Measurements from ENCODE around the gene HEXIM1.

HEXIM1 gene

GRCh38 chr17:45107293-45108010 lies 40.8 kb upstream of the HEXIM1 start:
- TF ChIP-seq CTCF (conservative IDR thresholded peaks at IDR 0.05; ENCODE audit: low read depth) = no peak
- DNase-seq (ENCODE audit: low spot score) = no peak
- POLR2A ChIA-PET (ENCODE audit: low non-redundant PET) = no interaction called here
- H3K27ac ChIP-seq = peak overlapping the region; percentile 81
- CTCF ChIA-PET = interaction anchor here (0.8 to 1.2 kb wide), 3 partner anchors 11 to 28 kb away, joined by 3 to 6 read pairs (median 3); partner anchors contain the start of gene ACBD4

GRCh38 chr17:45108051-45108450 lies 40.2 kb upstream of the HEXIM1 start:
- TF ChIP-seq CTCF (conservative IDR thresholded peaks at IDR 0.05; ENCODE audit: low read depth) = no peak
- POLR2A ChIA-PET (ENCODE audit: low non-redundant PET) = no interaction called here
- H3K27ac ChIP-seq = peak overlapping the region; percentile 81
- DNase-seq (ENCODE audit: low spot score) = no peak
- CTCF ChIA-PET = interaction anchor here (0.8 to 1.2 kb wide), 5 partner anchors 9 to 27 kb away, joined by 3 to 6 read pairs (median 3); partner anchors contain the start of genes ACBD4 and PLCD3

GRCh38 chr17:45108595-45109521 lies 39.4 kb upstream of the HEXIM1 start:
- POLR2A ChIA-PET (ENCODE audit: low non-redundant PET) = interaction anchor here (0.7 kb wide), 1 partner anchor 27 kb away, joined by 4 read pairs; the partner anchor contains the start of gene ACBD4
- H3K27ac ChIP-seq = peak overlapping the region; percentile 81
- no peak for DNase-seq (ENCODE audit: low spot score)
- CTCF ChIA-PET = interaction anchor here (0.5 to 1.3 kb wide), 14 partner anchors 9 to 1724 kb away, joined by 3 to 10 read pairs (median 3); partner anchors contain the start of genes ACBD4 and PLCD3
- 0 out of 2 replicates have a peak, but pooled peaks have one; percentile 9 for TF ChIP-seq CTCF (conservative IDR thresholded peaks at IDR 0.05; ENCODE audit: low read depth)

- no peak for DNase-seq (ENCODE audit: low spot score)
- H3K27ac ChIP-seq = peak overlapping the region; percentile 81
- ChIA-PET POLR2A (ENCODE audit: low non-redundant PET) (no interaction called here), CTCF (no interaction called here)
- no peak for TF ChIP-seq CTCF (conservative IDR thresholded peaks at IDR 0.05; ENCODE audit: low read depth)
Measured at GRCh38 chr17:45110676-45111611, 37.3 kb upstream of the HEXIM1 start.

DNA sequence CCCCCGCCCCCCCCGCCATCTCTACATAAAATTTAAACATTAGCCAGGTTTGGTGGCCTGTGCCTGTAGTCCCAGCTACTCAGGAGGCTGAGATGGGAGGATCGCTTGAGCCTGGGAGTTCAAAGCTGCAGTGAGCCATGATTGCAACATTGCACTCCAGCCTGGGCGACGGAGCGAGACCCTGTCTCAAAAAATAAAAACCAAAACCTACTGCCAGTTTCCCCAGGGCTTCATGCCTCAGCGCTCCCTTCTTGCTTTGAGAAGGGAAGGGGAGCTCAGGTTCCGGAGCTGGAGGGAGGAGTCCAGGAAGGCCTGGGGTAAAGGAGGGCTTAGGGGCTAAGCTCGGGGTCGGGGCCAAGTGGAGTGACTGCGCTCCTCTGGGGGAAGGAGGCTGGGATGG lies 36.4 kb upstream of the HEXIM1 start:
- CTCF ChIA-PET = interaction anchor here (0.9 kb wide), 1 partner anchor 24 kb away, joined by 3 read pairs; the partner anchor contains the start of gene ACBD4
- TF ChIP-seq CTCF (conservative IDR thresholded peaks at IDR 0.05; ENCODE audit: low read depth) = no peak
- POLR2A ChIA-PET (ENCODE audit: low non-redundant PET) = no interaction called here
- DNase-seq (ENCODE audit: low spot score) = no peak
- peak overlapping the region; percentile 81 for H3K27ac ChIP-seq

All from RWPE1 (cell line).